RWPE2 (cell line): ENCODE measurements around the gene NEUROD2.

Source experiments
- ATAC-seq: fragments of 200-7000 bp; cut with Tn5 transposase; 3 replicates; pipeline ENCODE4 v1.9.1; 2021; ENCODE audit warnings: low read depth
- DNase-seq: peaks from one replicate; pipeline ENCODE4 v3.0.0-alpha.2; 2020; ENCODE audit warnings: low spot score
- H3K27ac ChIP-seq: fragments of 450-650 bp; 2 replicates; pipeline ENCODE4 v1.5.1; 2017; ENCODE audit warnings: mild to moderate bottlenecking; ENCODE audit not compliant: poor library complexity, severe bottlenecking
- H3K27me3 ChIP-seq: fragments of 250-450 bp; sonication (Bioruptor Pico); 2 replicates; pipeline ENCODE4 v1.5.1; 2021; ENCODE audit warnings: mild to moderate bottlenecking, moderate library complexity; ENCODE audit not compliant: insufficient read depth, poor library complexity, severe bottlenecking
- H3K36me3 ChIP-seq: fragments of 250-450 bp; sonication (Bioruptor Pico); 2 replicates; pipeline ENCODE4 v1.5.1; 2020; ENCODE audit warnings: low read depth, mild to moderate bottlenecking, moderate library complexity
- H3K4me1 ChIP-seq: fragments of 250-450 bp; sonication (Bioruptor Pico); 2 replicates; pipeline ENCODE4 v1.5.1; 2021; ENCODE audit warnings: mild to moderate bottlenecking, moderate library complexity; ENCODE audit not compliant: insufficient read depth, poor library complexity, severe bottlenecking
- H3K4me3 ChIP-seq: fragments of 250-450 bp; sonication (Bioruptor Pico); 2 replicates; pipeline ENCODE4 v1.5.1; 2021; ENCODE audit warnings: mild to moderate bottlenecking, moderate library complexity; ENCODE audit not compliant: severe bottlenecking
- H3K9me3 ChIP-seq: fragments of 250-450 bp; sonication (Bioruptor Pico); 2 replicates; pipeline ENCODE4 v1.5.1; 2021; ENCODE audit warnings: mild to moderate bottlenecking, moderate library complexity; ENCODE audit not compliant: severe bottlenecking
- CTCF ChIP-seq: fragments of 450-650 bp; IDR thresholded peaks from one replicate; pipeline ENCODE4 v1.5.1; 2017; ENCODE audit warnings: mild to moderate bottlenecking, moderate library complexity; ENCODE audit not compliant: poor library complexity, severe bottlenecking

NEUROD2 gene

GRCh38 chr17:39619786-39620101 is 12.0 kb upstream of the NEUROD2 start:
- Histone ChIP-seq H3K27ac (no peak overlapping the region), H3K4me3 (no peak overlapping the region), H3K36me3 (no peaks in the 10 kb centered on the region), H3K27me3 (no peaks in the 10 kb centered on the region), H3K4me1 (no peaks in the 10 kb centered on the region), H3K9me3 (no peaks in the 10 kb centered on the region)
- no peak for DNase-seq
- no peak for ATAC-seq
- no peak for TF ChIP-seq CTCF

GRCh38 chr17:39618956-39619785 is 11.5 kb upstream of the NEUROD2 start:
- H3K9me3 ChIP-seq = no peaks in the 10 kb centered on the region
- H3K36me3 ChIP-seq = no peaks in the 10 kb centered on the region
- H3K27me3 ChIP-seq = no peaks in the 10 kb centered on the region
- DNase-seq (no peak), ATAC-seq (no peak)
- no peak overlapping the region for H3K4me3 ChIP-seq
- TF ChIP-seq CTCF = no peak
- H3K27ac ChIP-seq = no peak overlapping the region
- H3K4me1 ChIP-seq = no peaks in the 10 kb centered on the region

- no peak for ATAC-seq
- Histone ChIP-seq H3K4me1 (no peaks in the 10 kb centered on the region), H3K27me3 (no peaks in the 10 kb centered on the region), H3K27ac (peak overlapping the region; percentile 42), H3K9me3 (no peaks in the 10 kb centered on the region), H3K4me3 (peak overlapping the region; percentile 53), H3K36me3 (no peaks in the 10 kb centered on the region)
- no peak for DNase-seq
- TF ChIP-seq CTCF = no peak
Observed at GRCh38 chr17:39618246-39618913, 10.7 kb upstream of the NEUROD2 start.

GRCh38 chr17:39617446-39618245 is 9.9 kb upstream of the NEUROD2 start:
- TF ChIP-seq CTCF = no peak
- Histone ChIP-seq H3K4me3 (peak overlapping the region; percentile 53), H3K9me3 (no peaks in the 10 kb centered on the region), H3K36me3 (no peaks in the 10 kb centered on the region), H3K27ac (peak overlapping the region; percentile 42), H3K4me1 (no peaks in the 10 kb centered on the region), H3K27me3 (no peaks in the 10 kb centered on the region)
- DNase-seq = peak; percentile 82
- peak; percentile 57 for ATAC-seq
